ENCODE data around the gene DLGAP4. TPM values are rescaled to one million over a fixed set of nuclear protein-coding genes. Genes with fewer than 3 reads are reported as not detected.
A peak's percentile ranks its signal among the peaks of the same experiment; 100 is the strongest.

DLGAP4 gene
- total and polyA plus RNA-seq, 2 of the 8 experiments (the other 6 are each of a cell fraction or from before 2014, with no cell fraction given), result 41.2 to 57.2 TPM

DNA sequence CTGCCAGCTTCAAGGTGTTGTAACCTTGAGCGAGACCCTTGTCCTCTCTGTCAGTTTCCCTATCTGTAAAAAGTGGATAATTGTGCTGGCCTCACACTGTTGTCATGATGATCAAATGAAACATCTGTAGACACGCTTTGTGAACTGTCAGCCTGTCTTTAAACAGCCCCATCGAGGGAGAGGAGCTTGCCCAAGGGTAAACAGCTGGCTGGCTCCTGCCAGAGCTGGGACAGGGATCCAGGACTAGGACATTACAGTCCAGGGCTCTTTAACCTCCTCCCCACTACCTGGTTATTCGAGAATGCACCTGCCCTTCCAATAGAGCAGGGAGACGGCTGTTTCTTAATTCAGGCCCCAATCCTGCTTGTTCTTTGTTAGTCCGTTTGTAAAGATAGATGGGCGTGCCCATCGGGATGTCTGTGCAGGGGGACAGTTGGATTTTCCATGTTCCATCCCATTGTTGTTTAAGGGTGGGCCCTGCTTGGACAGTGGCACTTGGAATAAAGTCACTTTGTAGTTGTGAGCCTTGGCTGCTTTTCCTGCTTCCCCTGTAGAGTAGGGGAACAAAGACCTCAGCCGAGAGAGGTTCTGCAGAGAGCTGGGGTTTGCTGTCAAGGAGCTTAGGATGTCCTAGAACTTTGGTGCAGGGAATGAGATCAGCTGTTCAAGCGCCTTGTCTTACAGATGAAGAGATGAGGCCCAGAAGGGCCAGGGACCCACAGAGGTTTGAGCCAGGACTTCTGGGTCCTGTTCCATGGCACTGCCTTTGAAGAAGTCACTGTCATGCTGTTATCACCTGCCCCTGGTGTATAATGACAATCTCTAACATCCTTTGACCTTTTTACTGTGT lies 157.3 kb downstream of the DLGAP4 start:
- Histone ChIP-seq H3K4me3 (ENCODE audit: extremely low read depth in 1 of 4, insufficient read depth in 2 of 4, low read depth in 3 of 4, low read length in 4 of 4) (peak overlapping the region; percentile 75 to 99 (median 88); a peak in 6 of 8 replicates), H2BK120ac (replicated peaks; ENCODE audit: low read depth, low read length) (no peak overlapping the region), H3K23ac (ENCODE audit: insufficient read length) (no peak overlapping the region), H3K18ac (ENCODE audit: extremely low read depth, low read length) (no peak overlapping the region), H3K27ac (ENCODE audit: low read depth, low read length) (no peak overlapping the region), H4K5ac (ENCODE audit: insufficient read length, low read depth, low read length) (no peak overlapping the region), H3K14ac (ENCODE audit: insufficient read length) (no peak overlapping the region), H2BK12ac (ENCODE audit: low read depth, low read length) (no peak overlapping the region), H3K56ac (replicated peaks; ENCODE audit: insufficient read length, low read depth, low read length) (no peak overlapping the region), H3K27me3 (replicated peaks in 1 of 4; ENCODE audit: control insufficient read depth in 3 of 4, extremely low read depth in 1 of 4, insufficient read depth in 3 of 4, low read length in 3 of 4) (no peaks in the 10 kb centered on the region; a peak in 1 of 7 replicates), H3K79me2 (ENCODE audit: control insufficient read depth in 1 of 2, insufficient read depth in 2 of 2, low read length in 2 of 2) (peaks cover 21 to 58% of the 10 kb centered on the region in 2 experiments), H2AK5ac (ENCODE audit: low read depth, low read length) (no peak overlapping the region), H4K91ac (replicated peaks; ENCODE audit: insufficient read length, low read length) (no peak overlapping the region), H3K9me3 (ENCODE audit: insufficient read depth in 2 of 2, low read depth in 1 of 2, low read length in 1 of 2) (no peaks in the 10 kb centered on the region), H4K8ac (ENCODE audit: extremely low read depth, insufficient read depth, low read length) (no peak overlapping the region), H2BK5ac (ENCODE audit: low read depth, low read length) (no peak overlapping the region), H2BK15ac (ENCODE audit: low read length) (no peak overlapping the region), H4K20me1 (replicated peaks in 1 of 2; ENCODE audit: control insufficient read depth in 1 of 2, insufficient read depth in 2 of 2, low read length in 2 of 2) (peaks cover 27 to 30% of the 10 kb centered on the region in 2 experiments), H3K79me1 (ENCODE audit: low read depth, low read length) (peaks cover 18% of the 10 kb centered on the region), H3K9ac (replicated peaks in 1 of 4; ENCODE audit: extremely low read depth in 1 of 4, low read depth in 3 of 4, low read length in 3 of 4) (peak overlapping the region in 1 of 4 experiments; percentile 39; a peak in 1 of 7 replicates), H3K4me2 (ENCODE audit: insufficient read depth in 1 of 2, low read depth in 2 of 2, low read length in 2 of 2) (peak overlapping the region; percentile 91 to 97), H3K36me3 (ENCODE audit: control insufficient read depth in 2 of 4, insufficient read depth in 4 of 4, low read length in 3 of 4) (no peaks in the 10 kb centered on the region), H3K23me2 (ENCODE audit: low read depth, low read length) (peaks cover 7% of the 10 kb centered on the region), H2AFZ (ENCODE audit: low read length) (no peak overlapping the region), H3K4me1 (replicated peaks in 1 of 4; ENCODE audit: control insufficient read depth in 3 of 4, insufficient read depth in 4 of 4, low read length in 3 of 4) (peaks cover 11 to 36% (median 19%) of the 10 kb centered on the region in 4 experiments), H3K4ac (replicated peaks; ENCODE audit: insufficient read length, low read depth, low read length) (no peak overlapping the region), H2BK20ac (ENCODE audit: low read length) (no peak overlapping the region)
- TF ChIP-seq BACH1 (IDR thresholded peaks at IDR 0.05; ENCODE audit: low read length) (no peak), CBX5 (IDR thresholded peaks at IDR 0.05; ENCODE audit: low read depth, low read length) (no peak), PHF8 (conservative IDR thresholded peaks at IDR 0.05; ENCODE audit: low read depth, low read length) (no peak), KDM4A (IDR thresholded peaks at IDR 0.05; ENCODE audit: low read depth, low read length, severe bottlenecking) (no peak), TAF1 (IDR thresholded peaks at IDR 0.05; ENCODE audit: low read depth, low read length) (no peak)
- TF ChIP-seq, protein P1, sequence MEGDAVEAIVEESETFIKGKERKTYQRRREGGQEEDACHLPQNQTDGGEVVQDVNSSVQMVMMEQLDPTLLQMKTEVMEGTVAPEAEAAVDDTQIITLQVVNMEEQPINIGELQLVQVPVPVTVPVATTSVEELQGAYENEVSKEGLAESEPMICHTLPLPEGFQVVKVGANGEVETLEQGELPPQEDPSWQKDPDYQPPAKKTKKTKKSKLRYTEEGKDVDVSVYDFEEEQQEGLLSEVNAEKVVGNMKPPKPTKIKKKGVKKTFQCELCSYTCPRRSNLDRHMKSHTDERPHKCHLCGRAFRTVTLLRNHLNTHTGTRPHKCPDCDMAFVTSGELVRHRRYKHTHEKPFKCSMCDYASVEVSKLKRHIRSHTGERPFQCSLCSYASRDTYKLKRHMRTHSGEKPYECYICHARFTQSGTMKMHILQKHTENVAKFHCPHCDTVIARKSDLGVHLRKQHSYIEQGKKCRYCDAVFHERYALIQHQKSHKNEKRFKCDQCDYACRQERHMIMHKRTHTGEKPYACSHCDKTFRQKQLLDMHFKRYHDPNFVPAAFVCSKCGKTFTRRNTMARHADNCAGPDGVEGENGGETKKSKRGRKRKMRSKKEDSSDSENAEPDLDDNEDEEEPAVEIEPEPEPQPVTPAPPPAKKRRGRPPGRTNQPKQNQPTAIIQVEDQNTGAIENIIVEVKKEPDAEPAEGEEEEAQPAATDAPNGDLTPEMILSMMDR (IDR thresholded peaks at IDR 0.05; ENCODE audit: control extremely low read depth in 1 of 3, insufficient read depth in 1 of 3, low read depth in 1 of 3, low read length in 3 of 3), result no peak
- FAIRE-seq (no peak), DNase-seq (ENCODE audit: low read depth in 1 of 2, low spot score in 2 of 2) (no peak)
- POLR2A ChIA-PET (ENCODE audit: partially characterized antibody), result interaction anchor here (1.0 to 1.8 kb wide), 9 partner anchors 9 to 383 kb away, joined by 3 to 11 read pairs (median 3); no protein-coding TSS in a partner anchor
- CTCF ChIA-PET (ENCODE audit: partially characterized antibody), result interaction anchor here (0.6 to 5.7 kb wide), 10 partner anchors 9 to 226 kb away, joined by 3 to 28 read pairs (median 3); no protein-coding TSS in a partner anchor
- WGBS, 2 experiments (ENCODE audit: extremely low coverage in 1 of 2, insufficient coverage in 1 of 2, insufficient read length in 1 of 2, insufficient replicate concordance in 2 of 2, low coverage in 1 of 2, low lambda C conversion rate in 2 of 2, missing lambda C conversion rate in 1 of 2), result 81% methylated on average over 10 of the region's 10 CpGs; no CpG with 5 or more reads in 1 of the 2 experiments

All from H1 (cell line).